ENCODE data around the gene NEDD4L. TPM values are rescaled to one million over a fixed set of nuclear protein-coding genes. Genes with fewer than 3 reads are reported as not detected.

Gene NEDD4L
- total and polyA plus RNA-seq, 2 donors (not counting 1 experiment from before 2014, with no cell fraction given): 10.3 to 25.7 TPM

DNA sequence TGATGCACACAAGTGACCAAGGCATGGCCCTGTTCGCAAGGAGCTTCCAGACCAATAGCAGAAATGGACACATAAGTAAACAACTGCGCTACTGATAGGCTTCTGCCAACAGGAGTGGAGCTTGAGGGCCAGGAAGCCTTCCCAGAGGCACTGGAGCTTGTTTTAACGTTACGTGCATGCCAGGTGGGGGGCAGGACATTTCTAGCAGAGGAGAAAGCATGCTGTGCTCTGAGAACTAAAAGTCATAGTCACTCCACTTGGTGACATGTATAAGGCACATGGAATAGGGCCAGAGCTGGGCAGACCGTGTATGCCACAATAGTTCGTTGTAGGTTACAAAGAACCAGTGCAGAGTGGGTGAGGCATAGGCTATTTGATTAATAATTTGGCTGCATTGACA lies 184.2 kb downstream of the NEDD4L start:
- Histone ChIP-seq H3K4me2 (replicated peaks; ENCODE audit: low read depth, low read length, poor library complexity, severe bottlenecking) (no peak overlapping the region), H2AFZ (ENCODE audit: insufficient read depth, low read depth, low read length, poor library complexity, severe bottlenecking) (no peak overlapping the region), H3K36me3 (replicated peaks in 1 of 2; ENCODE audit: control extremely low read depth in 1 of 2, control insufficient read depth in 1 of 2, extremely low read depth in 1 of 2, insufficient read depth in 2 of 2, low read length in 1 of 2) (no peaks in the 10 kb centered on the region), H3K9me3 (ENCODE audit: control extremely low read depth in 1 of 3, control insufficient read depth in 2 of 3, insufficient read depth in 1 of 3, low read length in 2 of 3) (peaks cover 0 to 2% (median 0%) of the 10 kb centered on the region in 3 donors), H3K79me2 (ENCODE audit: control insufficient read depth, insufficient read depth, low read length) (no peaks in the 10 kb centered on the region), H3K4me1 (ENCODE audit: control insufficient read depth in 2 of 2, insufficient read depth in 2 of 2, low read length in 2 of 2) (peaks cover 12 to 13% of the 10 kb centered on the region in 2 donors), H3K27me3 (replicated peaks in 1 of 4; ENCODE audit: control extremely low read depth in 1 of 4, control insufficient read depth in 3 of 4, insufficient read depth in 4 of 4, low read length in 3 of 4) (no peaks in the 10 kb centered on the region), H3K27ac (ENCODE audit: low read length in 2 of 2) (no peak overlapping the region), H3K4me3 (ENCODE audit: control extremely low read depth in 1 of 5, extremely low read depth in 1 of 5, insufficient read depth in 1 of 5, low read depth in 2 of 5, low read length in 4 of 5) (no peak overlapping the region), H3K9ac (ENCODE audit: low read length) (no peak overlapping the region), H4K20me1 (ENCODE audit: control insufficient read depth, insufficient read depth, low read length, poor library complexity, severe bottlenecking) (no peaks in the 10 kb centered on the region)
- WGBS (ENCODE audit: insufficient coverage): 100% methylated on average over 6 of the region's 6 CpGs
- no peak overlapping the region for H3K27ac Mint-ChIP-seq
- H3K4me3 Mint-ChIP-seq: no peak overlapping the region
- H3K9me3 Mint-ChIP-seq (ENCODE audit: insufficient read depth): no peaks in the 10 kb centered on the region
- intact Hi-C loops (cut with micrococcal nuclease): no loop called here
- H3K4me1 Mint-ChIP-seq: peaks cover 49% of the 10 kb centered on the region
- POLR2A ChIA-PET: no interaction called here
- ATAC-seq (ENCODE audit: low read depth) (no peak), DNase-seq (no peak)
- H3K27me3 Mint-ChIP-seq: no peaks in the 10 kb centered on the region
- CTCF ChIA-PET: no interaction called here
- TF ChIP-seq EZH2 (IDR thresholded peaks at IDR 0.05; ENCODE audit: borderline replicate concordance, insufficient read depth, low read depth, low read length, poor library complexity, severe bottlenecking): no peak
- no peak for TF ChIP-seq CTCF (IDR thresholded peaks at IDR 0.05)

DNA sequence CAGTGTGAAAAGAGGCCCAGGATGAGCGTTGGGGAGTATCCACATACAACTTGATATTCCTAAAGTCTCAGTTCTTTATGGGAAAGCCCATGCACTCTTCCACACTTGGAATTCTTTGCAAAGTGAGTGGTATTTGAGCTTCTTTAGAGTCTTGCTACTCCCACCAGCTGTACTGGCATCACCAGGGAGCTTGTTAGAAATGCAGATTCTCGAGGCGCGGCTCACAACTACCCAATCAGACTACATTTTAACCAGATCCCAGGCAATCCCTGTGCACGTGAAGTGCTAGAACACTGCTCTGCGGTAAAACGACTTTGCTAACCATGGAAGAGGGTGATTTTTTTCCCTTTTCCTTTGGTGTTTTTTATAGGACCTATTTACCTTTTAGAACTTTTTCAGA lies 184.7 kb downstream of the NEDD4L start:
- no peaks in the 10 kb centered on the region for H3K27me3 Mint-ChIP-seq
- intact Hi-C loops (cut with micrococcal nuclease): no loop called here
- ChIA-PET CTCF (no interaction called here), POLR2A (no interaction called here)
- Histone ChIP-seq H2AFZ (ENCODE audit: insufficient read depth, low read depth, low read length, poor library complexity, severe bottlenecking) (no peak overlapping the region), H3K79me2 (ENCODE audit: control insufficient read depth, insufficient read depth, low read length) (no peaks in the 10 kb centered on the region), H3K4me1 (ENCODE audit: control insufficient read depth in 2 of 2, insufficient read depth in 2 of 2, low read length in 2 of 2) (peaks cover 12 to 13% of the 10 kb centered on the region in 2 donors), H3K36me3 (replicated peaks in 1 of 2; ENCODE audit: control extremely low read depth in 1 of 2, control insufficient read depth in 1 of 2, extremely low read depth in 1 of 2, insufficient read depth in 2 of 2, low read length in 1 of 2) (no peaks in the 10 kb centered on the region), H3K27ac (ENCODE audit: low read length in 2 of 2) (no peak overlapping the region), H3K4me2 (replicated peaks; ENCODE audit: low read depth, low read length, poor library complexity, severe bottlenecking) (no peak overlapping the region), H3K27me3 (replicated peaks in 1 of 4; ENCODE audit: control extremely low read depth in 1 of 4, control insufficient read depth in 3 of 4, insufficient read depth in 4 of 4, low read length in 3 of 4) (no peaks in the 10 kb centered on the region), H3K9ac (ENCODE audit: low read length) (no peak overlapping the region), H3K4me3 (ENCODE audit: control extremely low read depth in 1 of 5, extremely low read depth in 1 of 5, insufficient read depth in 1 of 5, low read depth in 2 of 5, low read length in 4 of 5) (no peak overlapping the region), H4K20me1 (ENCODE audit: control insufficient read depth, insufficient read depth, low read length, poor library complexity, severe bottlenecking) (no peaks in the 10 kb centered on the region), H3K9me3 (ENCODE audit: control extremely low read depth in 1 of 3, control insufficient read depth in 2 of 3, insufficient read depth in 1 of 3, low read length in 2 of 3) (peaks cover 0 to 2% (median 0%) of the 10 kb centered on the region in 3 donors)
- TF ChIP-seq EZH2 (IDR thresholded peaks at IDR 0.05; ENCODE audit: borderline replicate concordance, insufficient read depth, low read depth, low read length, poor library complexity, severe bottlenecking) (no peak), CTCF (IDR thresholded peaks at IDR 0.05) (no peak)
- no peak for ATAC-seq (ENCODE audit: low read depth)
- WGBS (ENCODE audit: insufficient coverage): no CpG with 5 or more reads among the region's 7 CpGs
- no peak overlapping the region for H3K27ac Mint-ChIP-seq
- H3K4me3 Mint-ChIP-seq: no peak overlapping the region
- no peak for DNase-seq
- peaks cover 44% of the 10 kb centered on the region for H3K4me1 Mint-ChIP-seq
- H3K9me3 Mint-ChIP-seq (ENCODE audit: insufficient read depth): peaks cover under 1% of the 10 kb centered on the region

All from B cell (primary cell).